ENCODE results near the gene ACTL6B.
A peak's percentile ranks its signal among the peaks of the same experiment; 100 is the strongest.

The ACTL6B gene

GRCh38 chr7:100682991-100683658 is 26.9 kb upstream of the ACTL6B start:
- no peak for DNase-seq (ENCODE audit: low read depth)
- no peak for TF ChIP-seq CTCF (IDR thresholded peaks at IDR 0.05; ENCODE audit: control insufficient read depth, extremely low read depth, insufficient read depth)
- H3K4me3 ChIP-seq (ENCODE audit: low read depth, low read length): no peak overlapping the region

GRCh38 chr7:100682228-100682741 is 26.0 kb upstream of the ACTL6B start:
- no peak for TF ChIP-seq CTCF (IDR thresholded peaks at IDR 0.05; ENCODE audit: control insufficient read depth, extremely low read depth, insufficient read depth)
- DNase-seq (ENCODE audit: low read depth): no peak
- no peak overlapping the region for H3K4me3 ChIP-seq (ENCODE audit: low read depth, low read length)

- no peak for DNase-seq (ENCODE audit: low read depth)
- no peak overlapping the region for H3K4me3 ChIP-seq (ENCODE audit: low read depth, low read length)
- TF ChIP-seq CTCF (IDR thresholded peaks at IDR 0.05; ENCODE audit: control insufficient read depth, extremely low read depth, insufficient read depth): no peak
These were observed 25.4 kb upstream of the ACTL6B start for GRCh38 chr7:100681491-100682227.

GRCh38 chr7:100680576-100681271 is 24.5 kb upstream of the ACTL6B start:
- no peak for DNase-seq (ENCODE audit: low read depth)
- no peak overlapping the region for H3K4me3 ChIP-seq (ENCODE audit: low read depth, low read length)
- no peak for TF ChIP-seq CTCF (IDR thresholded peaks at IDR 0.05; ENCODE audit: control insufficient read depth, extremely low read depth, insufficient read depth)

GRCh38 chr7:100679927-100680575 is 23.8 kb upstream of the ACTL6B start:
- DNase-seq (ENCODE audit: low read depth): no peak
- TF ChIP-seq CTCF (IDR thresholded peaks at IDR 0.05; ENCODE audit: control insufficient read depth, extremely low read depth, insufficient read depth): no peak
- H3K4me3 ChIP-seq (ENCODE audit: low read depth, low read length): no peak overlapping the region

- TF ChIP-seq CTCF (IDR thresholded peaks at IDR 0.05; ENCODE audit: control insufficient read depth, extremely low read depth, insufficient read depth): no peak
- DNase-seq (ENCODE audit: low read depth): peak; percentile 62
- no peak overlapping the region for H3K4me3 ChIP-seq (ENCODE audit: low read depth, low read length)
These were observed 23.1 kb upstream of the ACTL6B start for GRCh38 chr7:100679129-100679926.
